Forelimb muscle (tissue), 1 donor: ENCODE results near the gene SCN8A. TPM values are rescaled to one million over a fixed set of nuclear protein-coding genes. Genes with fewer than 3 reads are reported as not detected.

ENCODE experiments used
- DNase-seq: peaks from one replicate; pipeline ENCODE4 v3.0.0-alpha.2; 2013; ENCODE audit warnings: low read depth
- polyA plus RNA-seq: library from polyadenylated mRNA; unstranded; fragments of 120-200 nt; gene quantifications from one replicate; pipeline ENCODE4 v1.2.1, GENCODE V29; 2013; ENCODE audit not compliant: insufficient read length

The SCN8A gene
- polyA plus RNA-seq, 1 donor: 0.27 TPM

- DNase-seq: no peak
These were observed 123.6 kb downstream of the SCN8A start for GRCh38 chr12:51714666-51715065.

- no peak for DNase-seq
These were observed 126.4 kb downstream of the SCN8A start for GRCh38 chr12:51717326-51717925.

GRCh38 chr12:51721282-51721940, 130.4 kb downstream of the SCN8A start:
- no peak for DNase-seq

- no peak for DNase-seq
These were observed 131.4 kb downstream of the SCN8A start for GRCh38 chr12:51722431-51722830.

GRCh38 chr12:51726161-51726560, 135.1 kb downstream of the SCN8A start:
- DNase-seq: no peak

GRCh38 chr12:51726931-51727330, 135.9 kb downstream of the SCN8A start:
- DNase-seq: no peak

GRCh38 chr12:51729331-51729730, 138.3 kb downstream of the SCN8A start:
- DNase-seq: no peak

GRCh38 chr12:51730745-51731144, 139.7 kb downstream of the SCN8A start:
- DNase-seq: no peak

- no peak for DNase-seq
These were observed 149.5 kb downstream of the SCN8A start for GRCh38 chr12:51740536-51740935.

GRCh38 chr12:51744235-51744634, 153.2 kb downstream of the SCN8A start:
- DNase-seq: no peak

- DNase-seq: no peak
These were observed 153.9 kb downstream of the SCN8A start for GRCh38 chr12:51744957-51745356.

GRCh38 chr12:51746416-51746815, 155.4 kb downstream of the SCN8A start:
- no peak for DNase-seq

- no peak for DNase-seq
These were observed 157.2 kb downstream of the SCN8A start for GRCh38 chr12:51748235-51748634.

GRCh38 chr12:51749206-51749985, 158.4 kb downstream of the SCN8A start:
- no peak for DNase-seq

GRCh38 chr12:51749986-51750317, 158.9 kb downstream of the SCN8A start:
- DNase-seq: no peak

- peak; percentile 38 for DNase-seq
These were observed 160.6 kb downstream of the SCN8A start for GRCh38 chr12:51751661-51752060.

GRCh38 chr12:51752234-51752889, 161.3 kb downstream of the SCN8A start:
- no peak for DNase-seq

- no peak for DNase-seq
These were observed 163.1 kb downstream of the SCN8A start for GRCh38 chr12:51753980-51754675.

GRCh38 chr12:51755251-51755650, 164.2 kb downstream of the SCN8A start:
- DNase-seq: no peak

- DNase-seq: no peak
These were observed 168.1 kb downstream of the SCN8A start for GRCh38 chr12:51759175-51759574.

- no peak for DNase-seq
These were observed 168.7 kb downstream of the SCN8A start for GRCh38 chr12:51759695-51760094.

- no peak for DNase-seq
These were observed 169.2 kb downstream of the SCN8A start for GRCh38 chr12:51760231-51760630.
